Stomach (tissue), 9 donors: Measurements from ENCODE around the gene SHISA6. TPM values are rescaled to one million over a fixed set of nuclear protein-coding genes. Genes with fewer than 3 reads are reported as not detected.

Source experiments
- DNase-seq, 2 donors: peaks; one replicate each; pipeline versions ENCODE4 v3.0.0 to v3.0.0-alpha.2; 2013 to 2019
- H3K27ac ChIP-seq, 5 donors: fragments of 200-600 bp in 4 of 5; sonication (generic) in 4 of 5; one replicate each; pipeline ENCODE4 v1.5.1; 2013 to 2019; ENCODE audit warnings: mild to moderate bottlenecking in 1 of 5, moderate library complexity in 1 of 5
- H3K27me3 ChIP-seq, 3 donors: fragments of 200-600 bp; sonication (generic); one replicate each; pipeline ENCODE4 v1.5.1; 2017 to 2019; ENCODE audit warnings: mixed run types in 1 of 3
- H3K36me3 ChIP-seq, 4 donors: fragments of 200-600 bp; sonication (generic); 1 replicate in 3 of 4; 2 replicates in 1 of 4; pipeline ENCODE4 v1.5.1; 2016 to 2019
- H3K4me1 ChIP-seq, 4 donors: fragments of 200-600 bp; sonication (generic); one replicate each; pipeline ENCODE4 v1.5.1; 2016 to 2019
- H3K4me3 ChIP-seq, 4 donors: fragments of 200-600 bp; sonication (generic) in 3 of 4; one replicate each; pipeline ENCODE4 v1.5.1; 2016 to 2019; ENCODE audit warnings: mild to moderate bottlenecking in 1 of 4
- H3K9me3 ChIP-seq, 4 donors: fragments of 200-600 bp; sonication (generic); one replicate each; pipeline ENCODE4 v1.5.1; 2016 to 2019
- EP300 ChIP-seq: sonication (generic); formaldehyde crosslinking; IDR thresholded peaks from one replicate; pipeline ENCODE4 v1.6.1; 2017; ENCODE audit warnings: antibody characterized with exemption
- POLR2A ChIP-seq, 4 donors: fragments of 450-650 bp; IDR thresholded peaks; one replicate each; pipeline ENCODE4 v1.6.1; 2016; ENCODE audit warnings: antibody characterized with exemption in 4 of 4, control low read depth in 2 of 4, mild to moderate bottlenecking in 1 of 4, moderate library complexity in 1 of 4
- POLR2AphosphoS5 ChIP-seq, 3 donors: sonication (generic); formaldehyde crosslinking; IDR thresholded peaks; one replicate each; pipeline ENCODE4 v1.6.1; 2016; ENCODE audit warnings: antibody characterized with exemption in 3 of 3
- WGBS, 5 donors: extraction: QIAGEN DNeasy Blood & Tissue Kit in 3 of 5; methylation state at CpG; one replicate each; pipeline versions ENCODE4 v1.1.5 to v1.1.7; 2013 to 2018; 5-methylcytosine and 5-hydroxymethylcytosine counted together
- intact Hi-C: fragments of 100-400 bp; cut with DNase I; formaldehyde crosslinking; loops from one replicate; pipeline ENCODE4 v1.15.1; 2023; ENCODE audit warnings: low total_unique reads
- polyA plus RNA-seq, 3 donors: library from polyadenylated mRNA; stranded (reverse); fragments of 200-250 nt; gene quantifications; one replicate each; pipeline ENCODE4 v1.2.3, GENCODE V29; 2013
- total RNA-seq, 5 donors: library from RNA; depleted of rRNA; stranded (reverse); fragments of >200 nt; gene quantifications; one replicate each; pipeline versions ENCODE4 v1.1.0 to v1.2.3, GENCODE V29; 2014 to 2016
- TF ChIP-seq, protein P1 (sequence below), 7 experiments: fragments of 450-650 bp in 4 of 7; fragments of 200-600 bp in 3 of 7; sonication (generic) in 3 of 7; IDR thresholded peaks; one replicate each; pipeline ENCODE4 v1.5.1; 2016 to 2019; ENCODE audit warnings: antibody characterized with exemption in 7 of 7, control low read depth in 2 of 7, mild to moderate bottlenecking in 1 of 7
- donor health status: healthy with polysubstance abuse.
- donor health status: Bipolar disorder and iron deficiency.
- donor health status: healthy.

Gene SHISA6
- total and polyA plus RNA-seq, 8 donors: 0.15 to 3.6 (median 1.3) TPM; not detected in 1

- intact Hi-C loops: no loop called here
- Histone ChIP-seq H3K27me3 (no peaks in the 10 kb centered on the region), H3K36me3 (no peaks in the 10 kb centered on the region), H3K4me1 (no peaks in the 10 kb centered on the region), H3K27ac (no peak overlapping the region), H3K4me3 (no peak overlapping the region), H3K9me3 (no peaks in the 10 kb centered on the region)
- WGBS, 5 donors: 77 to 83% (median 81%) methylated on average over 5 of the region's 5 CpGs
- TF ChIP-seq, protein P1, sequence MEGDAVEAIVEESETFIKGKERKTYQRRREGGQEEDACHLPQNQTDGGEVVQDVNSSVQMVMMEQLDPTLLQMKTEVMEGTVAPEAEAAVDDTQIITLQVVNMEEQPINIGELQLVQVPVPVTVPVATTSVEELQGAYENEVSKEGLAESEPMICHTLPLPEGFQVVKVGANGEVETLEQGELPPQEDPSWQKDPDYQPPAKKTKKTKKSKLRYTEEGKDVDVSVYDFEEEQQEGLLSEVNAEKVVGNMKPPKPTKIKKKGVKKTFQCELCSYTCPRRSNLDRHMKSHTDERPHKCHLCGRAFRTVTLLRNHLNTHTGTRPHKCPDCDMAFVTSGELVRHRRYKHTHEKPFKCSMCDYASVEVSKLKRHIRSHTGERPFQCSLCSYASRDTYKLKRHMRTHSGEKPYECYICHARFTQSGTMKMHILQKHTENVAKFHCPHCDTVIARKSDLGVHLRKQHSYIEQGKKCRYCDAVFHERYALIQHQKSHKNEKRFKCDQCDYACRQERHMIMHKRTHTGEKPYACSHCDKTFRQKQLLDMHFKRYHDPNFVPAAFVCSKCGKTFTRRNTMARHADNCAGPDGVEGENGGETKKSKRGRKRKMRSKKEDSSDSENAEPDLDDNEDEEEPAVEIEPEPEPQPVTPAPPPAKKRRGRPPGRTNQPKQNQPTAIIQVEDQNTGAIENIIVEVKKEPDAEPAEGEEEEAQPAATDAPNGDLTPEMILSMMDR (IDR thresholded peaks at IDR 0.05): no peak
- no peak for TF ChIP-seq POLR2AphosphoS5 (IDR thresholded peaks at IDR 0.05)
- no peak for TF ChIP-seq POLR2A (IDR thresholded peaks at IDR 0.05)
- TF ChIP-seq EP300: no peak
- no peak for DNase-seq
These were observed 112.6 kb downstream of the SHISA6 start for GRCh38 chr17:11353601-11354000.

DNA sequence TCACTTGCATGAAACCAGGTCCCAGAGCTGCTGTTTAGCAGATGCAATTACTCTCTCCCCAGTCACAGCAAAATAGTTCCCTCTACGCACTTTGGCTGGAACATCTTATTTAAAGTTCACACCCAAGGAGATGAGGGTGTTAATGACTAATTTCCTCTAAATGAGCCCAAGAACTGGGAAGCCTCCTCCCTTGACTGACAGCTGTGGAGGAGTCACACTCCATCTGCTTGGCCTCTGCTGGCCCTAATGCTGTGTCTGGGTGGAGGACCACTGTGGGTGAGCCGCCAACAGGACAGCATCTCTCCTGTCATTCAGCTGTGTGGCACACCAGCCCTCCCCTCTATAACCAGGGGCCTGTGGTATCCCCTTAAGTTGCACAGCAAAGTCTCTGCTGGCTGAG is 115.4 kb downstream of the SHISA6 start:
- no peak for TF ChIP-seq POLR2A (IDR thresholded peaks at IDR 0.05)
- TF ChIP-seq, protein P1 (IDR thresholded peaks at IDR 0.05): no peak
- no peak for TF ChIP-seq POLR2AphosphoS5 (IDR thresholded peaks at IDR 0.05)
- no peak for TF ChIP-seq EP300
- no peaks in the 10 kb centered on the region for H3K9me3 ChIP-seq

GRCh38 chr17:11363565-11364117 is 122.6 kb downstream of the SHISA6 start:
- H3K9me3 ChIP-seq: no peaks in the 10 kb centered on the region
- no peak overlapping the region for H3K4me3 ChIP-seq
- TF ChIP-seq POLR2AphosphoS5 (IDR thresholded peaks at IDR 0.05): no peak
- no peak for TF ChIP-seq POLR2A (IDR thresholded peaks at IDR 0.05)
- TF ChIP-seq EP300: no peak
- TF ChIP-seq, protein P1 (IDR thresholded peaks at IDR 0.05): no peak
- intact Hi-C loops: no loop called here
- no peak overlapping the region for H3K27ac ChIP-seq
- WGBS, 5 donors: 68 to 84% (median 82%) methylated on average over 5 of the region's 5 CpGs
- no peaks in the 10 kb centered on the region for H3K36me3 ChIP-seq
- DNase-seq: no peak
- H3K27me3 ChIP-seq: no peaks in the 10 kb centered on the region
- H3K4me1 ChIP-seq: peaks cover 0 to 6% (median 0%) of the 10 kb centered on the region in 4 donors

More for the DNA sequence above, 115.4 kb downstream of the SHISA6 start:
- intact Hi-C loops: no loop called here
- 73 to 96% (median 93%) methylated on average over 2 of the region's 2 CpGs for WGBS, 5 donors
- no peaks in the 10 kb centered on the region for H3K4me1 ChIP-seq
- no peak for DNase-seq
- H3K27me3 ChIP-seq: no peaks in the 10 kb centered on the region
- H3K36me3 ChIP-seq: no peaks in the 10 kb centered on the region
- H3K27ac ChIP-seq: no peak overlapping the region
- H3K4me3 ChIP-seq: no peak overlapping the region

GRCh38 chr17:11366272-11366850 is 125.3 kb downstream of the SHISA6 start:
- Histone ChIP-seq H3K36me3 (no peaks in the 10 kb centered on the region), H3K27ac (no peak overlapping the region), H3K27me3 (no peaks in the 10 kb centered on the region), H3K9me3 (no peaks in the 10 kb centered on the region), H3K4me3 (no peak overlapping the region), H3K4me1 (peaks cover 0 to 6% (median 0%) of the 10 kb centered on the region in 4 donors)
- 56 to 68% (median 64%) methylated on average over 4 of the region's 4 CpGs for WGBS, 5 donors
- no peak for DNase-seq
- intact Hi-C loops: no loop called here
- TF ChIP-seq POLR2A (IDR thresholded peaks at IDR 0.05) (no peak), EP300 (no peak), POLR2AphosphoS5 (IDR thresholded peaks at IDR 0.05) (no peak)
- TF ChIP-seq, protein P1 (IDR thresholded peaks at IDR 0.05): no peak
